GM19455 (cell line): Measurements from ENCODE around the gene BAX.

Source experiments
- ATAC-seq: cut with Tn5 transposase; IDR thresholded peaks from one replicate; pipeline ENCODE4 v1.9.1; 2021; ENCODE audit not compliant: unreplicated experiment

The BAX gene

GRCh38 chr19:48982280-48982679 is 27.6 kb downstream of the BAX start:
- ATAC-seq: no peak

GRCh38 chr19:48985711-48986110 is 31.0 kb downstream of the BAX start:
- no peak for ATAC-seq

- no peak for ATAC-seq
These were observed 31.5 kb downstream of the BAX start for GRCh38 chr19:48986211-48986610.

GRCh38 chr19:48987323-48987722 is 32.6 kb downstream of the BAX start:
- no peak for ATAC-seq

GRCh38 chr19:48988286-48988685 is 33.6 kb downstream of the BAX start:
- ATAC-seq: no peak

- no peak for ATAC-seq
These were observed 34.2 kb downstream of the BAX start for GRCh38 chr19:48988860-48989259.

GRCh38 chr19:48989701-48990291 is 35.1 kb downstream of the BAX start:
- no peak for ATAC-seq

GRCh38 chr19:48990400-48990799 is 35.7 kb downstream of the BAX start:
- no peak for ATAC-seq

GRCh38 chr19:48991011-48991609 is 36.4 kb downstream of the BAX start:
- ATAC-seq: no peak

GRCh38 chr19:48991873-48992580 is 37.4 kb downstream of the BAX start:
- no peak for ATAC-seq

GRCh38 chr19:48992581-48993174 is 38.0 kb downstream of the BAX start:
- no peak for ATAC-seq

GRCh38 chr19:48993175-48994034 is 38.7 kb downstream of the BAX start, which contains the start of the genes GYS1 and RUVBL2:
Gene GYS1, minus strand, starts transcription at chr19:48993309. Its CDS starts 197 bp downstream, at chr19:48993112.
Gene RUVBL2, plus strand, starts transcription at chr19:48993887. Its CDS starts 25 bp downstream, at chr19:48993912.
- ATAC-seq: peak; percentile 82

- no peak for ATAC-seq
These were observed 39.3 kb downstream of the BAX start for GRCh38 chr19:48994035-48994386.

GRCh38 chr19:48997972-48998371 is 43.3 kb downstream of the BAX start:
- no peak for ATAC-seq

- ATAC-seq: no peak
These were observed 45.0 kb downstream of the BAX start for GRCh38 chr19:48999481-49000325.

- no peak for ATAC-seq
These were observed 49.5 kb downstream of the BAX start for GRCh38 chr19:49004133-49004532.

GRCh38 chr19:49004964-49005614 is 50.4 kb downstream of the BAX start:
- no peak for ATAC-seq

- ATAC-seq: no peak
These were observed 52.2 kb downstream of the BAX start for GRCh38 chr19:49006905-49007304.

- ATAC-seq: no peak
These were observed 55.2 kb downstream of the BAX start for GRCh38 chr19:49009828-49010227.

GRCh38 chr19:49010453-49010852 is 55.8 kb downstream of the BAX start:
- no peak for ATAC-seq
